HTERT RPE-1 (cell line): ENCODE results near the gene MICU2.

Source experiments
- in situ Hi-C: fragments of 300-500 bp; cut with MboI; formaldehyde crosslinking; loops from 4 replicates; pipeline ENCODE4 v1.14.3; 2020; ENCODE audit warnings: low sequenced_read_pairs

MICU2 gene, protein sequence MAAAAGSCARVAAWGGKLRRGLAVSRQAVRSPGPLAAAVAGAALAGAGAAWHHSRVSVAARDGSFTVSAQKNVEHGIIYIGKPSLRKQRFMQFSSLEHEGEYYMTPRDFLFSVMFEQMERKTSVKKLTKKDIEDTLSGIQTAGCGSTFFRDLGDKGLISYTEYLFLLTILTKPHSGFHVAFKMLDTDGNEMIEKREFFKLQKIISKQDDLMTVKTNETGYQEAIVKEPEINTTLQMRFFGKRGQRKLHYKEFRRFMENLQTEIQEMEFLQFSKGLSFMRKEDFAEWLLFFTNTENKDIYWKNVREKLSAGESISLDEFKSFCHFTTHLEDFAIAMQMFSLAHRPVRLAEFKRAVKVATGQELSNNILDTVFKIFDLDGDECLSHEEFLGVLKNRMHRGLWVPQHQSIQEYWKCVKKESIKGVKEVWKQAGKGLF

GRCh38 chr13:21603531-21604448, at the start of gene MICU2:
TSS of gene MICU2 (minus strand) at chr13:21604170. CDS start at chr13:21604148, 22 bp downstream.
- in situ Hi-C loops: no loop called here

DNA sequence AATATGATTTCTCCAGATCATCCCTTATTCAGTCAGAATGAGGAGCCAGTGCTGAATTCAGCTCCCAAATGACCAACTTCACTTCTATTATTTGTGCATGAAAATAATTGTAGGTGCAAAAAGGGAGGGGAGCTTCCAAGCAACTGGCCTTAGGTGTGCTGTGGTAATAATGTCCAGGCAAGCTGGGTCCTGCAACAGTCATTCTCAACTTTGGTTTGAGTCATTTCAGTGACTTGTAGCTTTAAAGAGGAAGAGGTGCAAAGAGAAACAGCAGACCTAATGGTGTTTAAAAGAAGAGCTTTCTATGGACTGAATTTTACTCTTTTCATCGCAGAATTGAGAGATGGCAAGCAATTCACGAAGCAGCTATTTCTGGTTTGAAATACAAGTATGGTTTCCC, 37.7 kb upstream of the MICU2 start:
- in situ Hi-C loops: no loop called here

GRCh38 chr13:21639561-21639960, 35.6 kb upstream of the MICU2 start:
- in situ Hi-C loops: no loop called here

DNA sequence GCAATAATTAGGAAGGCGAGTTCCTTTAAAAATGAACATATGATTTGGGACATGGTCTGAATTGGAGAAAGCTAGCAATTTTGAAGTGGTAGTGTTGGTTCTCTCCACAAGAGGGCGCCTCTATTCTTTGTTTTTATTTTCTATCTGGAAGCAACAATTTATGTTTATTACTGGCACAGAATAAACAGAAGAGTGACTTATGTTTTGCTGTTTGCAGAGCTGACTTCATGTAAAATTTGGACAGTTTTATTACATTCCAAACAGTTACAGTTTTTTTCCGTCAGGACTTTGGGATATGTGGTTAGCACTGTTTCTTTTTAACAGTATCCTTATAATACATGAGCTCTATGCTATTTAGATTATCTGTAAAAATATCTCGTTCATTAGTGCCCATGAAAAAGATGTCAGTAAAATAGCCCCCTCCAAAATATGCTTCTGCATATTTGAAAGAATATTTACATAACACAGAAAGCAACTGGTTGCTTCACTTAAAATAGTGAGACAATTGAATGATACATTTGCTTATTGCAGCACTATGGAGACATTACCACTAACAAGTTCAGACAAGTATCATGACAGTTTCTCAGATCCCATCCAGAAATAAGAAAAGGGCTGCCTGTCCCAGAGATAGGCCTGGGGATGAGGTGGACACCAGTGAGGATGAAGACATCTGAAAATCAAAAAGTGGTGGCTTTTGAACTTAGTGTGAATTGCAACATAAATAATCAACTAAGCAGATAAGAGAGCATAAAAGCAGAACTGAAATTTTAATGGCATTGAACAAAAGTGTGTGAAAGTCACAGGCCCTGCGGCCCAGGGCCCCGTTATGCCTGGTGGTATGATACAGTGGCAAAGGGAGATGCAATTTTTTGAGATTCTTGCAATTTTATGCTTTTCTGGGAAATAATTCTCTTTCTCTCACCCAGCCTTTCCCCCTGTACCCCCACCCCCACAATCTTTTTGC, 34.6 kb upstream of the MICU2 start:
- in situ Hi-C loops: no loop called here

DNA sequence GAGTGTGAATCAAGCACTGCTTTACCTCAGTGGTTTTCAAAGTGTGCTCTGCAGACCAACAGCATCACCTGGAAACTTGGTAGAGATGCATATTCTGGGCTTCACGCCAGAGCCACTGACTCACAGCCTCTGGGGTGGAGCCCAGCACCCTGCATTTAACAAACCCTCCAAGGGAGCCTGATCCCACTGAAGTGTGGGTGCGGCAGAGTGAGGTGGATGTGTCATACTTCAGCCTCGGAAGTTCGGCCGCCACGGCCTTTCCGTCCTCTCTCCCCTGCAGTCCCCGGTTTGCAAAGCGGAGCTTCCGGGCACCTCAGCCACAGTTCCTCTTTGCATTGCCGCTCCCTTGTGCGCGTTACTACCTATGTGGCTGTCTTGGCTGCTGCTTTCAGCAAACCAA, 33.3 kb upstream of the MICU2 start:
- in situ Hi-C loops: no loop called here

DNA sequence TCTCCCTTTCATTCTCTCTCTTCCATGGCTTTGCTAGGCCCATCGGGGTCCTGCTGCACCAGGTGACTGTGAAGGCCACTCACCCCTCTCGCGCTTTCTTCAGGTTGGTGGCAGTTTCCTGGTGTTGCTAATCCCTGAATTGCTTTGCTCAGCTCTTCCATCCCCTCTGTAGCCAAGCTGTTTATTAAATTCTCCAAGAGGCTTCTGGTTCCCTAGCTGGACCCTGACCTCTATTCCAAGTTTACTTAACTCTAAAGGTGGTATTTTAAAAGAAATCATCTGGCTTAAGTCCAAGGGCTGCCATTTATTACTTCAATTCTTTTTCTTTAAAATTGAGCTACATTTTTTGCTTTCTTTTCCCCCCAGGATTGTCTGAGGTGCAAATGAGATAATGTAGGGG, 32.7 kb upstream of the MICU2 start:
- in situ Hi-C loops: no loop called here

- in situ Hi-C loops: no loop called here
Measured at GRCh38 chr13:21632196-21632595, 28.2 kb upstream of the MICU2 start.

DNA sequence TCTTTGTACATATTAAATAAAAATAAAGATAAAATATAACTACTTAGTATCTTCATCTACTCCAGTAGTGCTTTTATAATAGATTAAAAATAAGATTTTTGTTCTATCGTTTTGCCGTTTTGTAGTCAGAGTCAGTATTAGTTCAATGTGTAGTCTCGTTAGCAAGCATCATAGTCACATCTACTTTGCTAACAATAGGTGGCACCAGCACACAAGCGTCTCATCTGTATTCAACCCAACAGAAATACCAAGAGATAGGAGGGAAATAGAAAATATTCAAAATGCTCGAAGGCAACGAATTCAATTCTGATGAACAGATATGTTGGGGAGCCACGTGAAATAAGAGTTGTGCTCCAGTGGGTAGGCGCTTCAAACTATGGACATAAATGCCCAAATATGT, 21.4 kb upstream of the MICU2 start:
- in situ Hi-C loops: no loop called here

GRCh38 chr13:21620861-21621260, 16.9 kb upstream of the MICU2 start:
- in situ Hi-C loops: no loop called here

GRCh38 chr13:21619633-21620220, 15.8 kb upstream of the MICU2 start:
- in situ Hi-C loops: no loop called here

- in situ Hi-C loops: no loop called here
Measured at GRCh38 chr13:21616880-21617279, 12.9 kb upstream of the MICU2 start.

- in situ Hi-C loops: no loop called here
Measured at GRCh38 chr13:21616205-21616866, 12.4 kb upstream of the MICU2 start.

- in situ Hi-C loops: no loop called here
Measured at GRCh38 chr13:21615427-21615826, 11.5 kb upstream of the MICU2 start.

DNA sequence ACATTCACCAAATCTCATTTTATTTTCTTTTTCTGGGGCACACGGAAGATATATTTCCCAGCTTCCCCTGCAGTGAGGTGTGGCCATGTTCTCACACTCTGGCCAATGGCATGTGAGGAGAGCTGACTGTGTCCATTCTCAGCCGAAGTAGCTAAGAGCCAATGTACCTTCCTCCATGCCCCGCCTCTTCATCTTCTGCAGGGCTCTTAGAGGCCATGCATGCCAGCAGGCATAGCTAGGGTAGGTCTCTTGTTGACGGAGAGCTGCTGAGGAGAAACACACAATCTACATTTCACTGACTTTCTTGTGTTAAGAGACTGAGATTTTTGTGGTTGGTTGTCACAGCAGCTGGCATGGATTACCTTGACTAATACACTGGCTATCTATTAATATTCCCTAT, 9.8 kb upstream of the MICU2 start:
- in situ Hi-C loops: no loop called here

DNA sequence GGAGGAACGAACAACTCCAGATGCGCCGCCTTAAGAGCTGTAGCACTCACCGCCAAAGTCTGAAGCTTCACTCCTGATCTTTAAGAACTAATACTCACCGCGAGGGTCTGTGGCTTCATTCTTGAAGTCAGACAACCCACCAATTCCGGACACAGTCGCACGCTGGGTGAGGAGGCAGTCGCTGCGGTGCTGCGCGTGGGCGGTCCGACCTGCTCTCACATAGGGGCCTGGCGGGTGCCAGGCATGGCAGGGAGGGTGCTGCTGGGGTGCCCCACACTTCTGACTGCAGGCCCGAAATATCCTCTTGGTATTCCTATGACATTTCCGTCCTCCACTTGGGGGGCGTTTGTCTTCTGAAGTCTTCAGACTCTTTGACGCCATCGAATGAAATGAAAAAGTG, 7.4 kb upstream of the MICU2 start:
- in situ Hi-C loops: no loop called here

DNA sequence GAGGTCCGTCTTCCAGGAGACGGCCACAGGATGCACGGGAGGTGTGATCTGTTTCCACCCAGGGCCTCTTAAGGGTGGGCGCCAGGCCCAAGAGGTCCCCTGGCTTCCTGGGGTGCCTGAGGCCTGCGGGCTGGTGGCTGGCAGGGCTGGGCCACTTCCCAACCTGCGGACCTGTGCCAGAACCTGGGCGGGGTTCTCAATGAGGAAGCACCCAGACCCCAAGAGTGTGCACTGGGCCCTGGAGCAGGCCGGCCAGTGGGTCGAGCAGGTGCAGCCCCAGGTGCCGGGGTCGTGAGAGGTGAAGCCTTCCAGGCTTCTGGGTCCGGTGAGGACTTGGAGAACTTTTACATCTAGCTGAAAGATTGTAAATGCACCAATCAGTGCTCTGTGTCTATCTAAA, 6.7 kb upstream of the MICU2 start:
- in situ Hi-C loops: no loop called here

- in situ Hi-C loops: no loop called here
Measured at GRCh38 chr13:21608961-21609360, 5.0 kb upstream of the MICU2 start.

DNA sequence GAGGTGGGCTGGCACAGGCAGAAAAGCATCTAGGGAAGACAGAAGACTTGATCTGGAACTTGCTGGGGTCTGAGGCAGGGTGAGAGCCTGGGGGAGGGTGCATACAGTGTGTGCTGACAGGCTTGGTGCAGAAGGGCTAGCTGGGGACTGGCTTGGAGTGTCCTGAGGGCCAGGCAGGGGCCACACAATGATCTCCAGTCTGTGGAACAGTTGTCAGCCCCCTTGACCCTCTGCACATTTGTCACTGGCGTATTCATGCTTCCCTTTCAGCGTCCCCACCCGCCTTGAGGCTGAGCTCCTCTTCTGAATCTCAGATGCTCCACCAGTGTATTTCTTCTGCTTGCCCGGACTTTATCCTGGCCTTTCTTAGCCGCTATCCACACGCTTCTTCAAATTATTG, 2.8 kb upstream of the MICU2 start:
- in situ Hi-C loops: no loop called here

GRCh38 chr13:21606251-21606650, 2.3 kb upstream of the MICU2 start:
- in situ Hi-C loops: no loop called here

- in situ Hi-C loops: no loop called here
Measured at GRCh38 chr13:21596722-21597121, 7.2 kb downstream of the MICU2 start.
